ENCODE measurements around the gene KLHL13.

Gene KLHL13

GRCh38 chrX:117987373-117987772 is 129.2 kb downstream of the KLHL13 start:
- no peaks in the 10 kb centered on the region for H4K20me1 ChIP-seq (ENCODE audit: insufficient read depth, low read length)
- no peak overlapping the region for H3K27ac ChIP-seq (ENCODE audit: low read depth, low read length, poor library complexity, severe bottlenecking)

GRCh38 chrX:117985241-117985640 is 131.4 kb downstream of the KLHL13 start:
- H3K36me3 ChIP-seq (ENCODE audit: insufficient read depth, low read length): no peaks in the 10 kb centered on the region
- no peaks in the 10 kb centered on the region for H3K4me1 ChIP-seq (ENCODE audit: insufficient read depth, low read length, severe bottlenecking)
- H3K4me3 ChIP-seq (ENCODE audit: low read depth, low read length, poor library complexity, severe bottlenecking): no peak overlapping the region
- H3K27ac ChIP-seq (ENCODE audit: low read depth, low read length, poor library complexity, severe bottlenecking): no peak overlapping the region
- H3K27me3 ChIP-seq (ENCODE audit: insufficient read depth, low read length): no peaks in the 10 kb centered on the region
- H3K9me3 ChIP-seq (ENCODE audit: low read length): no peaks in the 10 kb centered on the region
- H4K20me1 ChIP-seq (ENCODE audit: insufficient read depth, low read length): no peaks in the 10 kb centered on the region
- H3F3A ChIP-seq (ENCODE audit: insufficient read depth, low read length): no peaks in the 10 kb centered on the region
- no peak overlapping the region for H3K9ac ChIP-seq (ENCODE audit: low read length)
- H3K4me2 ChIP-seq (ENCODE audit: low read length): no peak overlapping the region
- no peak overlapping the region for H2AFZ ChIP-seq (ENCODE audit: low read length)
- no peaks in the 10 kb centered on the region for H3K9me2 ChIP-seq (ENCODE audit: low read depth, low read length)
- H3K79me2 ChIP-seq (ENCODE audit: insufficient read depth, low read length): no peaks in the 10 kb centered on the region
- no peak for TF ChIP-seq CTCF (IDR thresholded peaks at IDR 0.05; ENCODE audit: low read length)

More at GRCh38 chrX:117987373-117987772, 129.2 kb downstream of the KLHL13 start:
- H3K27me3 ChIP-seq (ENCODE audit: insufficient read depth, low read length): no peaks in the 10 kb centered on the region
- no peaks in the 10 kb centered on the region for H3F3A ChIP-seq (ENCODE audit: insufficient read depth, low read length)
- no peaks in the 10 kb centered on the region for H3K4me1 ChIP-seq (ENCODE audit: insufficient read depth, low read length, severe bottlenecking)
- no peaks in the 10 kb centered on the region for H3K36me3 ChIP-seq (ENCODE audit: insufficient read depth, low read length)
- H3K9ac ChIP-seq (ENCODE audit: low read length): no peak overlapping the region
- H3K9me2 ChIP-seq (ENCODE audit: low read depth, low read length): no peaks in the 10 kb centered on the region
- H3K9me3 ChIP-seq (ENCODE audit: low read length): no peaks in the 10 kb centered on the region
- no peak overlapping the region for H3K4me2 ChIP-seq (ENCODE audit: low read length)
- no peaks in the 10 kb centered on the region for H3K79me2 ChIP-seq (ENCODE audit: insufficient read depth, low read length)
- H2AFZ ChIP-seq (ENCODE audit: low read length): no peak overlapping the region
- no peak overlapping the region for H3K4me3 ChIP-seq (ENCODE audit: low read depth, low read length, poor library complexity, severe bottlenecking)
- TF ChIP-seq CTCF (IDR thresholded peaks at IDR 0.05; ENCODE audit: low read length) (no peak), EZH2 (IDR thresholded peaks at IDR 0.05; ENCODE audit: borderline replicate concordance, low read length) (no peak)

- no peaks in the 10 kb centered on the region for H3K9me3 ChIP-seq (ENCODE audit: low read length)
- no peaks in the 10 kb centered on the region for H4K20me1 ChIP-seq (ENCODE audit: insufficient read depth, low read length)
- no peaks in the 10 kb centered on the region for H3K9me2 ChIP-seq (ENCODE audit: low read depth, low read length)
- TF ChIP-seq CTCF (IDR thresholded peaks at IDR 0.05; ENCODE audit: low read length) (no peak), EZH2 (IDR thresholded peaks at IDR 0.05; ENCODE audit: borderline replicate concordance, low read length) (no peak)
- H3K27ac ChIP-seq (ENCODE audit: low read depth, low read length, poor library complexity, severe bottlenecking): no peak overlapping the region
- no peaks in the 10 kb centered on the region for H3K79me2 ChIP-seq (ENCODE audit: insufficient read depth, low read length)
- H3K9ac ChIP-seq (ENCODE audit: low read length): no peak overlapping the region
- H3K4me3 ChIP-seq (ENCODE audit: low read depth, low read length, poor library complexity, severe bottlenecking): no peak overlapping the region
- no peaks in the 10 kb centered on the region for H3F3A ChIP-seq (ENCODE audit: insufficient read depth, low read length)
- no peak overlapping the region for H3K4me2 ChIP-seq (ENCODE audit: low read length)
- H3K4me1 ChIP-seq (ENCODE audit: insufficient read depth, low read length, severe bottlenecking): no peaks in the 10 kb centered on the region
- H2AFZ ChIP-seq (ENCODE audit: low read length): no peak overlapping the region
- H3K27me3 ChIP-seq (ENCODE audit: insufficient read depth, low read length): no peaks in the 10 kb centered on the region
- H3K36me3 ChIP-seq (ENCODE audit: insufficient read depth, low read length): no peaks in the 10 kb centered on the region
These were observed 133.8 kb downstream of the KLHL13 start for GRCh38 chrX:117982694-117983392.

Data from OCI-LY1 (cell line).